Muscle of back (tissue), 11 donors: ENCODE data around the gene FOXB2. TPM values are rescaled to one million over a fixed set of nuclear protein-coding genes. Genes with fewer than 3 reads are reported as not detected.

Source experiments
- DNase-seq, 3 donors: peaks; one replicate each; pipeline versions ENCODE4 v3.0.0 to v3.0.0-alpha.2; 2013
- polyA plus RNA-seq, 10 donors: library from polyadenylated mRNA; unstranded; fragments of 120-200 nt; gene quantifications; one replicate each; pipeline ENCODE4 v1.2.1, GENCODE V29; 2013; ENCODE audit not compliant: insufficient read length in 10 of 10

Gene FOXB2
- polyA plus RNA-seq, 10 donors = not detected

GRCh38 chr9:77063645-77064285 lies 44.3 kb downstream of the FOXB2 start:
- peak in 1 of 3 donors; percentile 41 for DNase-seq

- DNase-seq = no peak
Measured at GRCh38 chr9:77066388-77066787, 46.9 kb downstream of the FOXB2 start.

Other genes starting within 250 kb of the FOXB2 start
- gene PRUNE2, start 113.5 kb upstream of the FOXB2 start, polyA plus RNA-seq = 10 to 100 TPM; 10.3 to 17.7 (median 12.8) TPM
- gene VPS13A, start 157.9 kb downstream of the FOXB2 start, polyA plus RNA-seq = 10 to 100 TPM; 13.6 to 29.2 (median 19.9) TPM